ENCODE data around the gene ZNF101. TPM values are rescaled to one million over a fixed set of nuclear protein-coding genes. Genes with fewer than 3 reads are reported as not detected.
A peak's percentile ranks its signal among the peaks of the same experiment; 100 is the strongest.
"Not testable (repeated sequence)": the region's sequence is repeated elsewhere in the genome, so short reads cannot be mapped to it uniquely, and the experiment has no call there.

ZNF101 gene
- total RNA-seq, 2 donors from 2014 or later = 53.2 to 62.9 TPM

- Mint-ChIP-seq H3K9me3 (peaks cover 2% of the 10 kb centered on the region), H3K27ac (peak within 1 kb of the TSS; percentile 95), H3K27me3 (ENCODE audit: insufficient read depth) (no peaks in the 10 kb centered on the region), H3K4me1 (peaks cover 24% of the 10 kb centered on the region), H3K4me3 (peak within 1 kb of the TSS; percentile 87), H3K36me3 (ENCODE audit: low read depth) (peaks cover 20% of the 10 kb centered on the region)
- Histone ChIP-seq H3K27me3 (ENCODE audit: control insufficient read depth, insufficient read depth, low read length, poor library complexity, severe bottlenecking) (no peaks in the 10 kb centered on the region), H3K4me1 (ENCODE audit: control insufficient read depth, insufficient read depth, low read length) (no peaks in the 10 kb centered on the region), H3K9ac (ENCODE audit: extremely low read depth, low read length, poor library complexity, severe bottlenecking) (peak within 1 kb of the TSS; percentile 82), H3K36me3 (ENCODE audit: control insufficient read depth, insufficient read depth, low read length) (peaks cover 16% of the 10 kb centered on the region), H3K9me3 (ENCODE audit: control insufficient read depth, low read length) (no peaks in the 10 kb centered on the region), H3K4me3 (ENCODE audit: low read length) (peak within 1 kb of the TSS; percentile 78), H3K27ac (ENCODE audit: low read depth, low read length) (peak within 1 kb of the TSS; percentile 90)
- DNase-seq = peak; percentile 98
- TF ChIP-seq CTCF (conservative IDR thresholded peaks at IDR 0.05) = peak; percentile 50
- WGBS, 2 experiments (ENCODE audit: insufficient coverage in 1 of 2, insufficient read length in 1 of 2) = 0% methylated on average over 24 to 85 of the region's 85 CpGs
These were observed 5.2 kb upstream of the ZNF101 start, which contains the start of gene ATP13A1 for GRCh38 chr19:19663256-19664120. Gene ATP13A1, minus strand, starts transcription at chr19:19663676. Its CDS starts 10 bp downstream, at chr19:19663666.

- not testable (repeated sequence) for H3K27me3 Mint-ChIP-seq (ENCODE audit: insufficient read depth); H3K27ac Mint-ChIP-seq; H3K9ac ChIP-seq (ENCODE audit: extremely low read depth, low read length, poor library complexity, severe bottlenecking); H3K9me3 ChIP-seq (ENCODE audit: control insufficient read depth, low read length); H3K27me3 ChIP-seq (ENCODE audit: control insufficient read depth, insufficient read depth, low read length, poor library complexity, severe bottlenecking); H3K27ac ChIP-seq (ENCODE audit: low read depth, low read length); H3K36me3 ChIP-seq (ENCODE audit: control insufficient read depth, insufficient read depth, low read length); H3K4me3 Mint-ChIP-seq; H3K4me1 ChIP-seq (ENCODE audit: control insufficient read depth, insufficient read depth, low read length); H3K9me3 Mint-ChIP-seq; DNase-seq; H3K4me3 ChIP-seq (ENCODE audit: low read length)
- WGBS, 2 experiments (ENCODE audit: insufficient coverage in 1 of 2, insufficient read length in 1 of 2) = 94 to 97% methylated on average over 21 of the region's 22 CpGs
- peaks cover 16% of the 10 kb centered on the region for H3K36me3 Mint-ChIP-seq (ENCODE audit: low read depth)
- peaks cover 32% of the 10 kb centered on the region for H3K4me1 Mint-ChIP-seq
These were observed 3.2 kb upstream of the ZNF101 start for GRCh38 chr19:19665420-19665948.

- no peaks in the 10 kb centered on the region for H3K4me1 ChIP-seq (ENCODE audit: control insufficient read depth, insufficient read depth, low read length)
- peaks cover 17% of the 10 kb centered on the region for H3K4me1 Mint-ChIP-seq
- H3K4me3 ChIP-seq (ENCODE audit: low read length) = peak overlapping the region; percentile 96
- H3K9me3 Mint-ChIP-seq = peaks cover 28% of the 10 kb centered on the region
- H3K36me3 ChIP-seq (ENCODE audit: control insufficient read depth, insufficient read depth, low read length) = peaks cover 32% of the 10 kb centered on the region
- H3K4me3 Mint-ChIP-seq = peak overlapping the region; percentile 85
- H3K9me3 ChIP-seq (ENCODE audit: control insufficient read depth, low read length) = peaks cover 41% of the 10 kb centered on the region
- no peak overlapping the region for H3K27ac ChIP-seq (ENCODE audit: low read depth, low read length)
- peak overlapping the region; percentile 95 for H3K27ac Mint-ChIP-seq
- H3K27me3 ChIP-seq (ENCODE audit: control insufficient read depth, insufficient read depth, low read length, poor library complexity, severe bottlenecking) = no peaks in the 10 kb centered on the region
- DNase-seq = peak; percentile 84
- WGBS, 2 experiments (ENCODE audit: insufficient coverage in 1 of 2, insufficient read length in 1 of 2) = 45 to 56% methylated on average over 9 to 10 of the region's 10 CpGs
- H3K36me3 Mint-ChIP-seq (ENCODE audit: low read depth) = peaks cover 46% of the 10 kb centered on the region
- H3K27me3 Mint-ChIP-seq (ENCODE audit: insufficient read depth) = no peaks in the 10 kb centered on the region
- H3K9ac ChIP-seq (ENCODE audit: extremely low read depth, low read length, poor library complexity, severe bottlenecking) = peak overlapping the region; percentile 93
- no peak for TF ChIP-seq CTCF (conservative IDR thresholded peaks at IDR 0.05)
These were observed 1.5 kb downstream of the ZNF101 start for GRCh38 chr19:19670070-19670551.

All from endodermal cell (in vitro differentiated cells).